Suprapubic skin (tissue), 3 donors: ENCODE measurements around the gene RNF103.

Experiments
- CTCF ChIP-seq, 2 donors: fragments of 200-600 bp in 1 of 2; fragments of 450-650 bp in 1 of 2; sonication (generic) in 1 of 2; IDR thresholded peaks; one replicate each; pipeline ENCODE4 v1.5.1; 2016 to 2019; ENCODE audit warnings: antibody characterized with exemption in 2 of 2, mild to moderate bottlenecking in 1 of 2, moderate library complexity in 1 of 2
- EP300 ChIP-seq: sonication (generic); formaldehyde crosslinking; IDR thresholded peaks from one replicate; pipeline ENCODE4 v1.6.1; 2017; ENCODE audit warnings: antibody characterized with exemption

- no peak for TF ChIP-seq CTCF (IDR thresholded peaks at IDR 0.05)
- no peak for TF ChIP-seq EP300
These were observed 61.2 kb downstream of the RNF103 start for GRCh38 chr2:86562485-86562921.
